Suppressor macrophage treated with lipopolysaccharide for 1 hour (primary cell): ENCODE measurements around the gene TRAF7.
"Not testable (repeated sequence)": the region's sequence is repeated elsewhere in the genome, so short reads cannot be mapped to it uniquely, and the experiment has no call there.

Experiments
- DNase-seq, 3 donors: peaks; one replicate each; pipeline ENCODE4 v3.0.0-alpha.2; 2020 to 2022

The TRAF7 gene

GRCh38 chr16:2122934-2123683 lies 32.5 kb upstream of the TRAF7 start:
- DNase-seq, result not testable (repeated sequence)

- DNase-seq, result not testable (repeated sequence)
These were observed 31.7 kb upstream of the TRAF7 start for GRCh38 chr16:2123706-2124376.

GRCh38 chr16:2124377-2124693 lies 31.2 kb upstream of the TRAF7 start:
- DNase-seq, result not testable (repeated sequence)

- peak; percentile 44 to 62 (median 52) for DNase-seq
These were observed 30.7 kb upstream of the TRAF7 start for GRCh38 chr16:2124694-2125444.

GRCh38 chr16:2125609-2126008 lies 30.0 kb upstream of the TRAF7 start:
- DNase-seq, result not testable (repeated sequence)

GRCh38 chr16:2126161-2126743 lies 29.3 kb upstream of the TRAF7 start:
- DNase-seq, result not testable (repeated sequence)

DNA sequence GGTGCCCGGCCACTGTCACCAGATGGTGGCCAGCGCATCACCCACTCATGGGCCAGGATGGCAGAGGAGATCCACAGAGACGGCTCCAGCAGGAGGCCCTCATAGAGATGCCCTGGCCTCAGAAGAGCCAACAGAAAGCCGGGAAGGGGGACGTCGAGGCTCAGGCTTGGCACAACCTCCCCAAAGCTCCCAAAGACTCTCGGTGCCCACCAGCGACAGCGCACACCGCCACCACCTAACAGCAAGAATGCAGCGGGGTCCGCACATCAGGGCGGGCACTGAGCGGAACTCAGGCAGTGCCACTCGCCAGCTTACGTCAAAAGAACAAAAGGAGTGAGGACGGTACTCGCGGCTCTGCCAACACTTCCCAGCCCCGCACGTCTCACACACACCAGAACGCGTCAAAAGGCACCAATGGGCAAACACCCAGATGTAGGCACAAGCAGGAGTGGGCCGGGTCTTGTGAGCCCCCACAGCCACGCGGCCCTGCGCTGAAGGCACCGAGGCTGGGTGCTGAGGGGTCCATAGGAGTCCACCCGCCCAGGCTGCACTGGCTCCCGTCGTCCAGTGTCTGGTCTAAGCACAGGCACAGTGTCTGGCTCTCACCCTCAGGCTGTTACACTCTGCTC lies 28.5 kb upstream of the TRAF7 start:
- DNase-seq, result not testable (repeated sequence)

DNA sequence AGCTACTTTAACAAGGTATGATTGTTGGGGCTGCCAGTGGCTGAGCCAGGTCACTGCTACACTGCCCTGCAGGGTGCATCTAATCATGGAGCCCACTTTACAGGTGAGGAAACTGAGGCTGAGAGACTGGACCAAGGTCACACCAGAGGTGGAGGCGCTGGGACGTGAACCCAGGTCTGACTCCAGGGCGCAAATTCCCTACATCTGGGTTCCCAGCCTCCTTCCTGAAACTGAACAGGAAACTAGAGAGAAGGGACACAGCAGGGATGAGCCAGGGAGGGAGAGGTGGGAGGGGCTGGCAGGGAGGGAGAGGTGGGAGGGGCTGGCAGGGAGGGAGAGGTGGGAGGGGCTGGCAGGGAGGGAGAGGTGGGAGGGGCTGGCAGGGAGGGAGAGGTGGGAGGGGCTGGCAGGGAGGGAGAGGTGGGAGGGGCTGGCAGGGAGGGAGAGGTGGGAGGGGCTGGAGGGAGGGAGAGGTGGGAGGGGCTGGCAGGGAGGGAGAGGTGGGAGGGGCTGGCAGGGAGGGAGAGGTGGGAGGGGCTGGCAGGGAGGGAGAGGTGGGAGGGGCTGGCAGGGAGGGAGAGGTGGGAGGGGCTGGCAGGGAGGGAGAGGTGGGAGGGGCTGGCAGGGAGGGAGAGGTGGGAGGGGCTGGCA lies 27.8 kb upstream of the TRAF7 start:
- DNase-seq, result not testable (repeated sequence)

DNA sequence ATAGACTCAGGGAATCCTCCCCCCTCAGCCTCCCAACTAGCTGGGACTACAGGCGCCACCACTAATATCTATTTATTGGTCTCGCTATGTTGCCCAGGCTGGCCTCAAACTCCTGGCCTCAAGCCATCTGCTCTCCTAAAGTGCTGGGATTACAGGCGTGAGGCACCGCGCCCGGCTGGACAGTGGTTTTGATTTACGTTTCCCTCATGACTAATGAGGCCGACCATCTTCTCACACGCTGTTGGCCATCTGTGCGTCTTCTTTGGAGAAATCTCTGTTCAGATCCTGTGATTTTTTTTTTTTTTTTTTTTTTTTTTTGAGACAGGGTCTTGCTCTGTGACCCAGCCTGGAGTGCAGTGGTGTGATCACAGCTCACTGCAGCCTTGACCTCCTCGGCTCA lies 26.3 kb upstream of the TRAF7 start:
- DNase-seq, result not testable (repeated sequence)

DNA sequence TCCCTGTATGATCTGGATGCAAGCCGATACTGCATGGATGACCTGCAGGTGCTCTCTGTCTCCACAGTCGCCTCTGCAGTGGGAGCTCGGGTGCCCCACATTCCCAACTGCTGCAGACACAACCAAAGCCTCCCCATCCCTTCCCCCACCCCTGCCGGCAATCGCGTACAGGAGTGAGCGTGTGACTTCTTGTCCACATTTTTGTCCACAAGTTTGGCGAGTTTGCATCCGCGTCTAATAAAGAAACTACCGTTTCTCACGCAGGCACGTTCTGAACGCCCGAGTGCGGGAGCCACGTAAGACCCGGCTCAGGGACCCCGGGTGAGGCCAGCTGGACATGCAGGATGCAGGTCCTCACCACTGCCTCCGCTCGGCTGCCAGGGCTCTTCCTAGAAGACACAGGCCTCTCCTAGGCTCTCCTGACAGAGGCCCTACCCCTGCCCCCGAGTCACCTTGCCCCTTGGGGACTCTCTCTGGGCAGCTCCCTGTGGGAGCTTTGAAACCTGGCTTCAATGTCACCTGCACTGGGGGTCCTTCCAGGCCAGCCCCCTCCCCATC lies 25.6 kb upstream of the TRAF7 start:
- DNase-seq, result not testable (repeated sequence)

DNA sequence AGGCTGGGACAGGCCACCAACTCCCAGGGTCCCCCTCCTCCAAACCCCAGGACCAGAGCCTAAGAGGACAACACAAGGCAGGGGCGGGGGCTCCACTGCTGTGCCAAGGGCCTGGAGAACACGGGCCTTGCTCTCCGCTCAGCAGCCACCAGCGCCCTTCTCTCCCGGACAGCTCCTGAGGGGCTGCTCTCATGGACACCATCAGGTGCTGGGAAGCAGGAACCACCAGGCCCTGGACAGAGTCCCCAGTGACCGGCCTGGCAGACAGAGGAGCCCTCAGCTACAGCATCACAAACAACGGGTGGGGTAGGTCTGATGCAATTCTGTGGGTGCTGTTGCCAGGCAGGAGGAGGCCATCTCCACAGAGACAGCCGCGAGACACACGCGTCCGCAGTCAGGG lies 21.8 kb upstream of the TRAF7 start:
- DNase-seq, result not testable (repeated sequence)

- peak in 1 of 3 donors; percentile 56 for DNase-seq
These were observed 20.5 kb upstream of the TRAF7 start for GRCh38 chr16:2135071-2135470.

DNA sequence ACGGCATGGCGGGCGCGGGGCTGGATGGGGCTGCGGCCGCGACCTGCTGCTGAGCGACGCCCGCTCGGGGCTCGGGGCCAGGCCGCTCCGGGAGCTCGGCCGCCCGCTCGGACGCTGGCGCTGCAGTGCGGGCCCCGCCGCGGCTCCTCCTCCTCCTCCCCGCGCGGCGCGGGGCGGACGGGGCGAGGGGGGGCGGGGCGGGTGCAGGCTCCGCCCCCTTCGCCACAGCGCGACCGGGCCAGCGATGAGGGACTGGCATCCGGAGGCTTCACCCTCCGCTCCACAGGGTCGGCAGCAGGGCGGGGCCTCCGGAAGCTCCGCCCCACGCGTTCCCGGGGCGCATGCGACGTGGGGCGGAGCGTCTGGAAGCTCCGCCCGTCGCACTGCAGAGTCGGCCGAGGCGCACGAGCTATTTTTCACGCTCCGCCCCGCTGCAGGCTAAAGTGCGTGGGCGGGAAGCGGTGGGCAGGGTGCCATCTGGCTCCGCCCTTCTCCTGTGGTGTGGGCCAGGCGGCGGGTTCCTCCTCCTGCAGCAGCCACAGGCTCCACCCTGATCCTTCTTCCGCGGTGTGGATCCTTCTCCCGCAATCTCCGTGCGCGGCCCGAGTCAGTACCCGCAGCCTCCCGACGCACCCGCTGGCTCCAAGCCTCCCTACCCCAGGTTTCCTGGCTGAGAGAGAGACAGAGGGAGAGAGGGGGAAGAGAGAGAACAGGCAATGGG lies 19.7 kb upstream of the TRAF7 start, which contains the start of gene PKD1:
PKD1 (minus strand) TSS at position 129 of the 721 bp plus-strand sequence. CDS start 209 bp downstream, outside the sequence.
- DNase-seq, result peak; percentile 93 to 95 (median 95)

DNA sequence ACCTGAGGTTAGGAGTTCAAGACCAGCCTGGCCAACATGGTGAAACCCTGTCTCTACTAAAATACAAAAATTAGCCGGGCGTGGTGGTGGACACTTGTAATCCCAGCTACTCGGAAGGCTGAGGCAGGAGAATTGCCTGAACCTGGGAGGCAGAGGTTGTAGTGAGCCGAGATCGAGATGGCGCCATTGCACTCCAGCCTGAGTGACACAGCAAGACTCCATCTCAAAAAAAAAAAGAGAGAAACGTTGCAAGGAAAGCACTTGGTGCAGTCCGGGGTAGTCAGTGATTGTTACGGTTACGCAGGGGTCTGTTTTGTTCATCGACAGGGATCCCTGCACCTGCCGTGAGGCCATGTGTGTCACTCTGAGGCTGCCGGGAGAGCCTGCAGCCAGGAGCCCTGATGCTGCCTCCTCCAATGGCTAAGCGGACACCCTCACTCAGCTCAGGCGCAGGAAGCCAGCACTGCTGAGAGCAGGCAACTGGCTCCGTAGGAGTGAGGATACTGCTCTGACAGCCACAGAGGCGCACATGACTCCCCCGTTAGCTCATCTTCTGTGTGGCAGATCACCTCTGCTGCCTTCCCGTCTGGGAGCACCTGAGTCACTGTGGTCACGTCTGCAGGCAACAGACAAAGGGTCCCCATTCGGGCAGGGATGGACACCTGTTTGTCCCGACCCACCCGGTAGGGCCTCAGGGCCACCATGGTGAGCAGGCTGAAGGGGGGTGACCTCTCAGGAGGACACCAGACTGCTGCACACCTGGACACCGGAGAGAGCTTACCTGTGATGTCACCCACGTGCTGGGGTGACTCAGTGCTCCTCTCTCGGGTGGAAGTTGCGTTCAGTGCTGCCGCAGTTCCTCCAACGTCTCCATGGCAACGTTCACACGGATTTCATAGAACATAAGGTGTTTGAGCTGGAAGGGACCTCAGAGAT lies 12.4 kb upstream of the TRAF7 start:
- DNase-seq, result no peak

DNA sequence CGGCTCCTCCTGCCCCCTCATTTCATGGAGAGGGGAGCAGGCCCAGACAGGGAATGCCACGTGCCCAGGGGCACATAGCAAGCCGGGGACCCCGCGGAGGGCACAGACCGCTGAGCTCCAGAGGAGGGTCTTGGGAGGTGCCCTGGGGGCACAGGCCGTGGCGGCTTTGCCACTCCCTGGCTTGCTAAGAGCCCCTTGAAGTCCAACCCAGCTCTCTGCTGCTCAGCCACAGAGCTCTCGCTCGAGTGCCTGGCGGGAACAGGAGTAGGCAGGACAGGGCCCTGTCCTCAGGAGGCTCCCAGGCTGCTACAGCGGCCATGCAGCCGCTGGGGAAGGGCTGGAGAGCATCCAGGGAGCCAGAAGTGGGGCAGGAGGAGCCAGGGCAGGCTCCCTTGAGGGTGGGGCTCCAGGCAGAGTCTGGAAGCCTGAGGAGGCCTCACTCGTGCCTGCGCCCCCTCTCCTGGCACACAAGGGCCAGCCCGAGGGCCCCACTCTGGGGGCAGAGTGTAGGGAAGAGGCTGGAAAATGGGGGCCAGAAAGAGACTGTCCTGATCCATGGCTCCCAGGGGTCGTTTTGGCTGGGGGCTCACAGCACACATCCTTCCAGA lies 11.6 kb upstream of the TRAF7 start:
- DNase-seq, result no peak

- DNase-seq, result no peak
These were observed 9.7 kb upstream of the TRAF7 start for GRCh38 chr16:2145843-2146242.

- no peak for DNase-seq
These were observed 8.2 kb upstream of the TRAF7 start for GRCh38 chr16:2147378-2147777.

- peak; percentile 41 to 85 (median 58) for DNase-seq
These were observed 7.5 kb upstream of the TRAF7 start, which contains the start of gene RAB26 for GRCh38 chr16:2147981-2148671. TSS of gene RAB26 (plus strand) at chr16:2148625. CDS start at chr16:2148784, 159 bp downstream.
